NCI-H524 treated with DMSO at 0.1 percent for 48 hours (cell line): ENCODE data around the gene CGB1.
"Not testable (repeated sequence)": the region's sequence is repeated elsewhere in the genome, so short reads cannot be mapped to it uniquely, and the experiment has no call there.

ENCODE experiments used
- DNase-seq: peaks from one replicate; lab custom pipeline; 2025; lab: John Stamatoyannopoulos, UW

Gene CGB1

DNA sequence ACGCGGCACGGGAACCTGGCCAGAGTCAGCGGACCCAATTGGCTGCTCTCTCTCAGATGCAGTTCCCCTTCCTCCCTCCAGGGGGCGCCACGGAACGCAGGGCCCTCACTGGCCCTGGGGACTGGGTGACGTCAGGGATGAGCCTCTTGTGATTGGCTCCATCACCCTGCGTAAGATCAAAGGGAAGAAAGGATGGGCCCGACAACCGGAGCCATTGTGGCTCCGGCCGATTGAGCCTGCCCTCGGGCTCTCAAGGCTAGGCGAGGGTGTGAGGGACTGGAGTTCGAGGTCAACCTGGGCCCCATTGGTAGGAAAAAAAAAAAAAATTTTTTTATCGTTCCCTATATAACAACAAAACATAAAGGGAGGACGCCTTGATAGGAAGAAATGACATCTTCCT lies at the start of gene CGB1:
Gene CGB1, minus strand, starts transcription at position 81 of the 400 bp plus-strand sequence. CDS start 184 bp downstream, outside the sequence.
- not testable (repeated sequence) for DNase-seq

DNA sequence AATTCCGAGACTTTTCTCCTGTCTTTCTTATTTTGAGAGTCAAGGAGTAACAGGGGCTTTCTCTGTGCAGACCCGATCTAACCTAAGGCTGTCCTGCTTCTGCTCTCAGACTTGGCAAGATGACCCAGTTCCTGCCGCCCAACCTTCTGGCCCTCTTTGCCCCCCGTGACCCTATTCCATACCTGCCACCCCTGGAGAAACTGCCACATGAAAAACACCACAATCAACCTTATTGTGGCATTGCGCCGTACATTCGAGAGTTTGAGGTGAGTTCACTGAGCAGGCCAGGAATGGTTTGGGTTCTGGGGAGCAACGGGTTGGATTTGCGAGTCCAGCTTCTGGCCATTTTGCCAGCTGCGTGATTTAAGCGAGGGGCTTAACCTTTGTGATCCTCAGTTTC lies 49.6 kb upstream of the CGB1 start:
- no peak for DNase-seq

DNA sequence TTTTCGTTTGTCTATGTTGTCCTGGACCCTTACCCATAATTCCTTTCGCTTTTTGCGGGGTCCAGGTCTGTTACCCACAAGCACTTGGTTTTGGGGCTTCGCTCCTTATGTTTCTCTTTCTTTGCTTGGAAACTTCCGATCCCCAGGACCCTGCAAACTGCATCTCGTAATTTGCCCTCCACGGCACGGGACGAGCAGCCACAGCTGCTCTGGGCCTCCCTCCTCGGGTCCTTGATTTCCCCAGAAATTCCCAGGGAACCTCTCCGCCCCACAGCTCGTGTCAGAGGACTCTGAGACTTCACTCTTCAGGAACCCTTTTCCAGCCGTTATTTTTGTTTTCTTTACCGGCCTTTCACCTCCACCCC lies 49.2 kb upstream of the CGB1 start:
- DNase-seq, result no peak

DNA sequence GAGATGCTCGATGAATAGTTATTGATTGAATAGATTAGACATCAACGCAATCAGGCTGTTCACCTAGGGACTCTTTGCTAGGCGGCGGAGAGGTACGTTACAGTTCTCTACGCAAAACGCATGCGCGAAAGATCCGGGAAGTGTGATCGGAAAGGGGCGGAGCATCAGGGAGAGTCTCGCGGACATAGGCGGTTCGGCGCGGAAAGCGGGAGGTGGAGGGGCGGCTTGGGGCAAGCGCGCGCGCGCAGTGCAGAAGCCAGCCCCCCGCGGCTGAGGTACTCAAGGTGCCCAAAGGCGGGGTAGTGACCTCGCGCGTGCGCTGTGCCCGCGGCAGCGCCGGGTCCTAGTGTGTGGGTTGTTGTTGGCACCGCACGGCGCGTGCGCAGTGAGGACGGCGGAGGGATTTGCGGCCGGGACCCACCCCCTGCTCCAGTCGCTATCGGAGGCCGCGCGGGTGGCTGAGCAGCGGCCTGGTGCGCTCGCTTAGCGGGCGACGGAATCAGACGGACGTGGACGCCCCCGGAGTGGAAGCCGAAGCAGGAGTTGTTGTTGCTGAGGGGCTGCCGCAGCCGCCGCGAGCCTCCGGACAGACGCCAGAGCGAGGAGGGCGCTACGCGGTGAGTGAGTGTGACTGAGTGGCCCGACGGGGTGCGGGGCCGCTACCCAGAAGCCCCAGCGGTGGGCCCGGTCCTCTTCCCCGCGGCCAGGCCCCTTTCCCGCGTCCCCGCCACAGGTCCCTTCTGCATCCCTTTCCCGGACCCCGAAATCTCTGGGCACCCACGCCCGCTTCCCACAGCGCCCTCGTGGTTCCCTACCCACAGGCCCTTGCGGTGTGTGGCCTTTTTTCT lies 48.5 kb upstream of the CGB1 start, which contains the start of gene SNRNP70:
Gene SNRNP70, plus strand, starts transcription at position 432 of the 848 bp plus-strand sequence. CDS start 964 bp downstream, outside the sequence.
- peak; percentile 95 for DNase-seq

DNA sequence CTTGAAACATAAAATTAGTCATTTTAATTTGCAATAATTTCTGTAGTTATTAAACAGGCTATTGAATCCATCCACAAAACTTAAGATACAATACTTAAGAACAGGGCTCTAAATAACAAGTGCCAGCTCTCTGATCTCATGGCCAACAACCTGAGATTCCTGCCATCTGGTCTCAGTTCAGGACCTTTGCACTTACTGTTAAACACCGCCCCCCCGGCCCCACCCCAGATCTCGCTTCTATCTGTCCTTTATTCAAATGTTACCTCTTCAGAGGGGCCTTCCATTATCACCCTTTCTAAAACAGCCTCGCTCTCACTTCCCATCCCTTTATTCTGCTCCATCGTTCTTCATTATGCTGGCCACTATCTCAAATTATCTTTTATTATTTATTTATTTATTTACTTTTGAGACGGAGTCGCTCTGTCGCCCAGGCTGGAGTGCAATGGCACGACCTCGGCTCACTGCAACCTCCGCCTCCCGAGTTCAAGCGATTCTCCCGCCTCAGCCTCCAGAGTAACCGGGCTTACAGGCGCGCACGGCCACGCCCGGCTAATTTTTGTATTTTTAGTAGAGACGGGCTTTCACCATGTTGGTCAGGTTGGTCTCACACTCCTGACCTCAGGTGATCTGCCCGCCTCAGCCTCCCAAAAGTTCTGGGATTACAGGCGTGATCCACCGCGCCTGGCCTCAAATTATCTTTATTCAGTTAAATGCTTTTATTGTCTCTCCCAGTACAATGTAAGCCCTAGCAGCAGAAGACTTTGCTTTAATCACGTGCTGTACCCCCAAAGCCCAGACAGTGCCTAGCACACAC lies 47.7 kb upstream of the CGB1 start:
- no peak for DNase-seq

DNA sequence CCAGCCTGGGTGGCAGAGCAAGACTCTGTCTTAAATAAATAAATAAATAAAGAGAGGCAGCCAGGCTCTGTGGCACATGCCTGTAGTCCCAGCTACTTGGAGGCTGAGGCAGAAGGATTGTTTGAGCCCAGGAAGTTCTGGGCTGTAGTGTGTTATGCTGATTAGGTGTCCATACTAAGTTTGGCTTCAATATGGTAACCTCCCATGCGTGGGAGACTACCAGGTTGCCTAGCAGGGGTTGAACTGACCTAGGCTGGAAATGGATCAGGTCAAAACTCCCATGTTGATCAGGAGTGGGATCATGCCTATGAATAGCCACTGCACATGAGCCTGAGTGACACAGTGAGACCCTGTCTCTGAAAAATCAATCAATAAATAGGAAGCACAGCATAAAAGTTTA lies 44.6 kb upstream of the CGB1 start:
- DNase-seq, result no peak

DNA sequence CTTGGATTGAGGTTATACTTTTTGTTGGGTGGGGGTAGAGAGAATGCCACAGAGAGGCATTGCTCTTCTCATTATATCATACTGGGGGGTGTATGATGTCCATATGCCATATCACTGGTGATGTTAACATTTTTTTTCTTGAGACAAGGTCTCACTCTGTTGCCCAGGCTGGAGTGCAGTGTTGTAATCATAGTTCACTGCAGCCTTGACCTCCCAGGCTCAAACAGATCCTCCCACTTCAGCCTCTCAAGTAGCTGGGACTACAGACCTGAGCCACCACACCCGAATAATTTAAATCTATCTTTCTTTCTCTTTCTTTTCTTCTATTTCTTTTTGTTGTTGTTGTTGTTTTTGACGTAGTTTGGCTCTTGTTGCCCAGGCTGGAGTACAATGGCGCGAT lies 43.7 kb upstream of the CGB1 start:
- DNase-seq, result no peak

DNA sequence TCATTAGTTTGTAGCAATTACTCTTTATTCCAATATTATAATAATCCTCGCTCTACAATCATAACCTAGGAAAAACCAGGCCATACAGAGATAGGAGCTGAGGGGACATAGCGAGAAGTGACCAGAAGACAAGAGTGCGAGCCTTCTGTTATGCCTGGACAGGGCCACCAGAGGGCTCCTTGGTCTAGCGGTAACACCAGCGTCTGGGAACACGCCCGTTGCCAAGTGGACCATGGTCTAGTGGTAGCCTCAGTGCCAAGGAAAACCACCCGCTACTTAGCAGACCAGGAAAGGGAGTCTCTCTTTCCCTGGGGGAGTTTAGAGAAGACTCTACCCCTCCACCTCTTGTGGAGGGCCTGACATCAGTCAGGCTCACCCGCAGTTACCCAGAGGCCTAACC lies 38.2 kb upstream of the CGB1 start:
- DNase-seq, result not testable (repeated sequence)

DNA sequence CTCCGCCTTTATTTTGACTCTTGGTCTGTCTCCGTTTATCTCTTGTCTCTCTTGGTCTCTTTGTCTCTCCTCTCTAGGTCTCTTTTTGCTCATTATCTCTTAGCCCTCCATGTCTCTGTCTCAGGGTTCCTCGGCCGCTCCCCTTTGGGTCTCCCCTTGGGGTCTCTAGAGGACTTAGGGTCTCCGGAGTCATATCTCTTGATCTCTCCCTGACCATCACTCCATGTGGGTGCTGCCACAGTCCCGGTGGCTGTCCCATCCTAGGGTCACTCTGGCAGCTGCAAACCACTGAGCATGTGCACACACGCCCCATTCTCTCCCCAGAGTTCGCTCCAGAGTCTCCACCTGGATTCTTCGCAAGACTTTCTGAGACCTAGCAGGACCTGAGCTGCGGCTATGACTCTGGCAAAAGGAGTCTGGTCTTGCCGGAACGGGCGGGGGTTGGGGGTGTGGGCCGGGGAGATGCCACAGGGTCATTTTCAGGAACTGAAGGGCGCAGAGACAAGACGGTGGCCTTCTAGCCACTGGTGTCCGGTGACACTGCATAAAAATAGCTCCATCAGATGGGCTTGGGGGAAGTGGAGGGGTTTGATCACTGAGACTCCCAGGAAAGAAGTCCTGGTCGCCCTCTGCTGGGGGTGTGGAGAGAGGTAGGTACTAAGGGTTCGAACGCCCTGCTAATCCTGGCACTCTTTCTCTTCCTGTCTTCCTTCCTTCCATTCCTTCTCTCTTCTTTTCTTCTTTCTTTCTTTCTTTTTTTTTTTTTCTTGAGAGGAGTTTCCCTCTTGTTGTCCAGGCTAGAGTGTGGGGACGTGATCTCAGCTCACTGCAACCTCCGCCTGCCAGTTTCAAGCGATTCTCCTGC lies 37.1 kb upstream of the CGB1 start:
- DNase-seq, result no peak

DNA sequence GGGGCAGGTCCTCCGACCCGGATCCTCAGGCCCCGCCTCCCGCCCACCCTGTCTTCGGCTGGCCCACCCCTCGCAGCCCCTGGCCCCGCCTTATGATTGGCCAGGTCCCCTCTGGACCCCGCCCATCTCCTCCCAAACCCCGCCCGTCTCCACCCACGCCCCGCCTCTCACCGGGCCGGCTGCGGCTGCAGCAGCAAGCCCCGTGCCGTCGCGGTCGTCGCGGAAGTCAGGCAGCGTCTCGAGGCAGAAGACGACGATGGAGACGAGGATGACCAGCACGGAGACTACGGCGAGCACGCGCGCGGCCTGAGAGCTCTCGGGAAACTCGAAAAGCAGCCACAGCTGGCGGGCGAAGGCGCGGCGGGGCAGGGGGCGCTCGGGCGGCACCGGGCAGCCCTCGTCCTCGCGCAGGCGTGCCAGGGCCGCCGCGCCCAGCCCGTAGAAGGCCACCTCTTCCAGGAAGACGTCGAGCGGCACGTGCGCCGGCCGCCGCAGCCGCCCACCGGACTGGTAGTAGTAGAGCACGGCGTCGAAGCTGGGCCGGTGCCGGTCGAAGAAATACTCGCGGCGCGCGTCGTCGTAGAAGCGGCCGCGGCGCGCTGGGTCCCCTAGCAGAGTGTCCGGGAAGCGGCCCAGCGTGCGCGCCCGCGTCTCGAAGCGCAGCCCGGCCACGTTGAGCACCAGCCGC lies 35.3 kb upstream of the CGB1 start:
- no peak for DNase-seq

DNA sequence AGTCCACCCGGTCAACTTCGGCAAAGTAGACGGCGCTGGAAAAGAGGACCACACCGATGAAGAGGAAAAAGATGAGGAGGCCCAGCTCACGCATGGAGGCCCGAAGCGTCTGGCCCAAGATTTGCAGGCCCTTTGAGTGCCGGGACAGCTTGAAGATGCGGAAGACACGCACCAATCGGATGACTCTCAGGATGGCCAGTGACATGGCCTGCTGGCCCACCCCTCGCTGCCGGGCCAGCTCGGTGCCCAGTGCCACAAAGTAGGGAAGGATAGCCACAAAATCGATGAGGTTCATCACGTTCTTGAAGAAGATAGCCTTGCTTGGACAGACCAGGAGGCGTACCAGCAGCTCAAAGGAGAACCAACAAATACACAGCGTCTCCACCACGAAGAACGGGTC lies 33.7 kb upstream of the CGB1 start:
- DNase-seq, result no peak

DNA sequence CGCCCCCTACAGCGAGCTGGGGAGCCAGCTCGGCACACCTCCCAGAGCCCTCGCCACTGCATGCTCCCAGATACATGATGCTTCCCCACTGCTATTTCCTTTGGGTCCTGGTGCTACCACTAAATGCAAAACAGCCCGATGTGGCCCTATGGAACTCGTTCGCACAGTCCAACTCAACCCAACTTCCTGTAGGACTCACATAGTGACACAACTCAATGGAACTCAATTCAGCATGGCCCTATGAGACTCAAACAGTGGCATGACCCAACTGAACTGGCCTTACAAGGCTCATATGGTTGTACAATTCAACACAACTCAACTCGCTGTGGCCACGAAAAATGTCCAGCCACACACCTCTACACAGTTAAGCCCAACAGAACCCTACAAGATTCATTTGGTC lies 32.3 kb upstream of the CGB1 start:
- DNase-seq, result no peak

DNA sequence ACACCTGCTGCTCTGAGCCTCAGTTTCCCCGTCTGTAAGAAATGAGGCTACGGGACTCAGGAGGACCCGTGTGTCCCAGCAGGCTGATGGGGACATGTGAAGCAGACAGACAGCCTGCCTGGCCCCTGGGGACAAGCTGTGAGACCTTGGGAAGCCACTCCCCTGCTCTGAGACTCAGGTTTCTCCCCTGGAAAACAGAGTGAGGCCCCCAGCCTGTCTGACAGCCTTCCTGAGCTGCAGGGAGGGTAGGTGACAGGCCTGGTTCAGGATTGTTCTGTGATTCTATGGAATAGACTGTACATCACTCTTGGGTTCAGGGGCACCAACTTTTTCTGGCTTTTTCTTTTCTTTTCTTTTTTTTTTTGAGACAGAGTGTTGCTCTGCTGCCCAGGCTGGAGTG lies 30.9 kb upstream of the CGB1 start:
- no peak for DNase-seq

DNA sequence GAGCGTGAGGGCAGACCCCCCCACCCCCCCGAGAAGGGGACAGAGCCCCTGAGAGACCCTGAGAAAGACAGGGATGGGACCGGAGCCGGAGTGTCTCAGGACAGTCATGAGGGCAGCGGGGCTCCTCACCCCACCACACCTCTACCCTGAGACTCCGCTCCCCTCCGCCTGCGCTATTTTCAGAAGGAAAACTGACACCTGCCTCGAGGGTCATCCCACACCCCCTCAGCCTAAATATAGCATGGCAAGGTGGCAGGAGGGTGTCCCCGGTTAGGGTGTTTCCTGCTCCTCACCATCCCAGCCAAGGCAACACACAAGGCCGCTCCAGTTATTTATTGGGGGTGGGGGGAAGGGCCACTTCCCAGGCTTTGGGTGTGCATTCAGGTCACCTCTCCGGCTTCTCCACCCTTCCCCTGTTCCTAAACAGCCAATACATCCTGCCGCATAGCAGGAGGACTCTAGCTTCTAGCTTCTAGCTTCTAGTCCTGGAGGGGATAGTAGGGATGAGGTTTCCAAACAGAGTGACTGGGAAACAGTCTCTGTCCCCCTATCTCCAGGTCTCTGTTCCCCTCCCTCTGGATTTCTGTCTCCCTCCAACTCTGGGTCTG lies 29.3 kb upstream of the CGB1 start:
- DNase-seq, result no peak

DNA sequence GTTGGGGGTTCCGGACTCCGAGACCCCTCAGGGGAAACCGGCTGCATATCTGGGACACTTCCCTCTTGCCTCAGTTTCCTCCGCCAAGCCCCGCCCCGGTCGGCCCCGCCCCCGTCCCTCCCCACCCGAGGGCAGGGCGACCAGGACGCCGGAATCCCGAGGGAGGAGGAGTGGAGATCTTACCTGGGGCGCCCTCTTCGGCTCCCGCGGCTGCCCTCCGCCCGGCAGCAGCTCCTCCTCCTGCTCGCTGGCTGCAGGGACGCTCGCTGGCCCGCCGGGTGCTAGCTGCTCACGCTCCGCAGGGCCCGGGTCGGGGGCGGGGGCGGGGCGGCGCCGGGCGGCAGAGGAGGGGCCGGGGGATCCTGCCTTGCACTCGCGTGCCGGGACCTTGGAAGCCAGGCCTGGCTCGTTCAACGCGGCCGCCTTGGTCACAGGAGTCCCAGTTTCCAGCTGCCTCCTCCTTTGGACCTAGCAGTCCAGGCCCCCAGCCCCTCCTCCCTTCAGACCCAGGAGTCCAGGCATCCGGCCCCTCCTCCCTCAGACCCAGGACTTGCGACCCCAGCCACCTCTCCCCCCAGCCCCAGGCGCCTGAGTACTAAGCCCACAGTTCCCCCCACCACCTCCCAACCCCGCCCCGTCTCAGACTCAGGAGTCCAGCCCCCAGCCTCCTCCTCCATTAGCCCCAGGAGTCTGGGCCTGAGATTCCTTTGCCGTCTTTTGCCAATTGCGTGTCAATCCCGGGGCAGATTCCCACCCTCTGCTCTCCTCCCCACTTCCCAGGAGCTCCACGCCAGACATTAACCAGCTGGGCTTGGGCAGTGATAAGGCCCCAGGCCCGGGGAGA lies 28.3 kb upstream of the CGB1 start, which contains the start of gene NTF4:
Gene NTF4, minus strand, starts transcription at position 51 of the 844 bp plus-strand sequence. CDS start 2,821 bp downstream, outside the sequence.
- DNase-seq, result no peak

DNA sequence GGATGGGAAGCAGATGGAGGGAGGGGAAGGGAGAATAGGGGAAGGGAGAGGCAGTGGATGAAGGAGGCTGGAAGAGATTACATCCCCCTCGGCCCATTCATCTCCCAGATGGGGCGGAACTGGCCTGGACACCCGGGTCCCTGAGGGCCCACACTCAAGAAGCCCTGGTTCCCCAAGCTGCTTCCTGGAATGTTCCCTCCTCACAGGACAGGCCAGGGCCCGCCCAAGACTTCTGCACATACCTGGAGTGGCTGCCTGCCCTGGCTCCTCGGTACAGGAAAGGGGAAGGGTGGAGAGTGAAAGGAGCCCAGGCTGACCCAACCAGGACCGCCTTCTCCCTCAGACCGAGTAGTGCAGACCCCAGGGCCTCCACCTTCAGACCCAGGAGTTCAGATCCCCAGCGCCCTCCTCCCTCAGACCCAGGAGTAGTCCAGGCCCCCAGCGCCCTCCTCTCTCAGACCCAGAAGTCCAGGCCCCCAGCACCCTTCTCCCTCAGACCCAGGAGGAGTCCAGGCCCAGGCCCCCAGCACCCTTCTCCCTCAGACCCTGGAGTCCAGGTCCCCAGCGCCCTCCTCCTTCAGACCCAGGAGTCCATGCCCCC lies 27.4 kb upstream of the CGB1 start:
- DNase-seq, result no peak

DNA sequence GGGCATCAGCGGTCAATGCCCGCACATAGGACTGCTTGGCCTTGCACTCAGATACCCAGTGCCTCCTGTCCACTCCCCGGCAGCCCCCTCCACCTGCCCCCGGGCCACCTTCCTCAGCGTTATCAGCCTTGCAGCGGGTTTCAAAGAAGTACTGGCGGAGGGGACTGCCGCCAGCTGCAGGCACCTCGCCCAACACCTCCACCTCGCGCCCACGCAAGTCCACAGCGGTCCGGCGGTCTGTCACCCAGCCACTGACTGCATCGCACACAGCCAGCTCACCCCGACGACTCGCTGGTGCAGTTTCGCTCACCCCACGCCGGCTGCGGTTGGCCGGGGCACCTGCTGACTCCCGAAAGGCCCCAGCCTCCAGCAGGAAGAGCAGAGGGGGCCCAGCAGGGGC lies 24.8 kb upstream of the CGB1 start:
- DNase-seq, result no peak

DNA sequence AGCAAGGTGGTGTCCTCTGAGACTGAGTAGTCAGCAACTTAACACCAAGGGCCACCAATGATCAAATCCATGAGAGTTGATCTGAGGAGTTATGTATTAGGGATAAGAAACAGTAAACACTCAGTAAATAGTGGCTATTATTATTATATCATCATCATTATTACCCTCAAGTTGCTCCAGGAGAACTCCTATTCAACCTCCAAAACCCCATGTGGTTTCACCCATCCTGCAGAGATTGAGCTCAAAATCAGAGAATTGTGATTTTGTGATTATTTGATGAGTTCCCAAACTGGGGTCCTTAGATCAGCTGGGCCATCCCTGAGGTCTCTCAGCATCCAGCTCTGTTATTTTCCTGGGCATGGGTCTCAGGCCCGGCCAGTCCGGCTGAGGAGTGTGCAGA lies 24.3 kb upstream of the CGB1 start:
- no peak for DNase-seq

DNA sequence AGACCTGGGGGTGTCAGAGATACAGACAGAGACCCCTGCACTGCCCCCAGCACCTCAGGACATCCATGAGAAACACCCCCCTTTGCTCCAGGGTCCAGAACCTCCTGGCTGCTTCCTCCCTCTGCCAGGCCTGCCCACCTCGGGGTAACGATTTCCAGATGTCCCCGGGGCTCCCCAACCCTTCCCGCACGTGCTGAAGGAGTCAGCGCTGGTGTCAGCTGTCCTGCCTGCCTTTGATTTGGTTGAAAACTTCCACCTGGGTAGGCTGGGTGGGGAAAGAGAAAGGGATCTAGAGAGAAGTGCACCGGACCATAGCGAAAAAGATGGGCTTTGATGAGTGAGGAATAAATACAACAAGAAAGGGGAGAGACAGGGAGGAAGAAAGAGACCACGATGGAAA lies 22.4 kb upstream of the CGB1 start:
- DNase-seq, result no peak

DNA sequence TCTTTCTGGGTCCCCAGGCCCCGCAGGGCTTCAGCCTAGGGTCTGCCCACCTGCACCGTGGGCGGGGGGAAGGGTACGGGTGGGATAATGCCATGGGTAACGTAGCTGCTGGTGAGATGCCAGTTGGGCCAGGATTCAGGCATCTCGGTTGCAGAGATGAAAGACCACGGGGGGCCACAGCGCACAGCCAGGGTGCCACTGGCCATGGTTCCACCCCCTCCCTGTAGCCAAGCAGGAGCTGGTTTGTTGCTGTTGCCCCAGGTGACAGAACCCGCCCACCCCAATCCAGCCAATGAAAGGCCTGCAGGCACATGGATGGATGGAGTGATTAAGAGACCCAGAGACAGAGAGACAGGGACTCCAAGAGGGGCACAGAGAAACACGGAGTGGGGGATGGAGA lies 21.9 kb upstream of the CGB1 start:
- no peak for DNase-seq
